ENCODE results near the gene RAB2B.

RAB2B gene

GRCh38 chr14:21476925-21477681, at the start of gene RAB2B, which contains the start of gene TOX4:
Gene RAB2B, minus strand, starts transcription at chr14:21476959. Its CDS starts 87 bp downstream, at chr14:21476872.
Gene TOX4, plus strand, starts transcription at chr14:21477195. Its CDS starts 84 bp downstream, at chr14:21477279.
- peak; percentile 98 for DNase-seq

GRCh38 chr14:21525962-21526671, 49.4 kb upstream of the RAB2B start, which contains the start of gene SALL2:
Gene SALL2, minus strand, starts transcription at chr14:21526346. Its CDS starts 219 bp downstream, at chr14:21526127.
- DNase-seq = peak; percentile 99

GRCh38 chr14:21525571-21525961, 48.8 kb upstream of the RAB2B start:
- peak; percentile 61 for DNase-seq

GRCh38 chr14:21524575-21525490, 48.1 kb upstream of the RAB2B start:
- DNase-seq = no peak

DNA sequence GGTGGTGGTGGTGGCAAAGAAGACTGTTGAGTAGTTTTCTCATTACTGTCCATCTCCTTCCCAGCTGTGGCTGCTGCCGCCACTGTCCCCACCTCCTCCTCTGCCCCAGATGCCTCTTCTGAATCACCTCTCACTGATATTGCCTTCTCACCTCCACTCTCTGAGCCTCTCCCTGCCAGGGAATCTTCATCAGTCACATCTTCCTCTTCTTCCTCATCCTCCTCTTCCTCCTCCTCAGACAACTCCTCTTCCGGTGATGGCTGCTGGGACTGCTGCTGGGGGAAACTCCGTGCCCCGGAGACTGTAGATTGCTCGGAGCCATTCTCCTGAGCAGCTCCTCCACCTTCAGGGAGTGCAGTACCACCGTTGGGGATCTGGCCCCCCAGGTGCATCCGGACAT, 46.4 kb upstream of the RAB2B start:
- DNase-seq = no peak

DNA sequence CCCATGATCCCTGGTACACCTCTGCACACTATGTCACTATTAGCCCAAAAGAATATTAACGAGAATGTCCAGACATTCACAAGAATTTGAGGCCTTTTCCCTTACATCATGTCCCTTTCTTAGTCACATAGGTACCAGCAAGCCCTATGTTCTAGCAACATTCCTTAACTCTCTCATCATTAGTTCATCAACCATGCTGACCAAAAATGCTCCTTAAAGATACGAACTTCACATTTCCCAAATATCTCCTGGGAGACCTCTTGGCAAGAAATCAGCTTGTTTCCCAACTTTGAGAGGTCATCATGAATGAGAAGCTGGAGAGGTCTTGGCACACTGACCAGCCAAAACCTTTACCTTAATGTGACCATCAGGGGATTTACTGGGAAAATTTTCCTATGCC, 44.7 kb upstream of the RAB2B start:
- DNase-seq = no peak

- DNase-seq = no peak
Observed at GRCh38 chr14:21520767-21521166, 44.0 kb upstream of the RAB2B start.

GRCh38 chr14:21518725-21519124, 42.0 kb upstream of the RAB2B start:
- DNase-seq = no peak

- DNase-seq = peak; percentile 8
Observed at GRCh38 chr14:21514341-21514740, 37.6 kb upstream of the RAB2B start.

DNA sequence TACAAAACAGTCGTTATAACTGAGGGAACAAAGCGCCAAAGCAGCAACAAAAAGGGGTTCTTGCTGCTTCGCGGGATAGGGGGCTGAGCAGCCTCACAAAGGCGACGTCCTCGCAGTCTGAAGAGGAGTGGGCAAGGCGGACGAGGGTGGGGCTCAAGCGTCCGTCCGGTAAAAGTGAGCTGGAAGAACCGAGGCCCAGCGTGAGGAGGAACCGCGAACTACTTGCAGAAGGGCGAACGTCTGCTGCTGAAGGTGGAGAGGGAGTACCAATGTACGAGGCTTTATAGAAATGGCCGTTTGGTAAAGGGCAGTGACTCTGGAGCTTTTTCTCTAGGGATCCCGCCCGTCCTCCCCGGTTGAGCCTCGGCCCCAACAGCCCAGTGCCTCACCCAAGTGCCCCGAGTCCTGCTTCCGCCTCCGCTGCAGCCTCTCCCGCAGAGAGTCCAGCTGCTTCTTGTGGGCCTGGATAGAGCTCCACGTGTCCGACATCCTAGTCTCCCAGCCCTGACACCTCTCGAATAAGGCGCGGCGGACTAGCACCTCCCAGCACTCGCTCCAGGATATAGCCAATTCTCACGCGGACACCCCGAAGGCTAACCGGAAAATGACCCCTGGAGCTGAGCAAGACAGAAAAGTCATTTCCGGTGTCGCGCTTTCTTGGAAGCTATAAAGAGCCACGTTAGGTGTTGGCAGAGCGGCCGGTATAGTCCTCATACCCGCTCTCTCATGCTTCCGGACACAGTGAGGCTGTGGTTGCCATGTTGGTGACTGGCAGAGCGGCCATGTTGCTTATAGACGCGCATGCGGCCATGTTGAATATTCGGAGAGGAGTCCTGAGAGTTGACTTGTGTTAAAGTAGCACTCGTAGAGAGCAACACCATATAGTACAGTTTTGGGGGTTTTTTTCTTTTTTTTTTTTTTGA, 34.2 kb upstream of the RAB2B start, which contains the start of gene METTL3:
Gene METTL3, minus strand, starts transcription at position 606 of the 923 bp plus-strand sequence. Its CDS starts 117 bp downstream, at position 489.
- peak; percentile 98 for DNase-seq

GRCh38 chr14:21509432-21510143, 32.8 kb upstream of the RAB2B start:
- no peak for DNase-seq

GRCh38 chr14:21506557-21506956, 29.8 kb upstream of the RAB2B start:
- no peak for DNase-seq

DNA sequence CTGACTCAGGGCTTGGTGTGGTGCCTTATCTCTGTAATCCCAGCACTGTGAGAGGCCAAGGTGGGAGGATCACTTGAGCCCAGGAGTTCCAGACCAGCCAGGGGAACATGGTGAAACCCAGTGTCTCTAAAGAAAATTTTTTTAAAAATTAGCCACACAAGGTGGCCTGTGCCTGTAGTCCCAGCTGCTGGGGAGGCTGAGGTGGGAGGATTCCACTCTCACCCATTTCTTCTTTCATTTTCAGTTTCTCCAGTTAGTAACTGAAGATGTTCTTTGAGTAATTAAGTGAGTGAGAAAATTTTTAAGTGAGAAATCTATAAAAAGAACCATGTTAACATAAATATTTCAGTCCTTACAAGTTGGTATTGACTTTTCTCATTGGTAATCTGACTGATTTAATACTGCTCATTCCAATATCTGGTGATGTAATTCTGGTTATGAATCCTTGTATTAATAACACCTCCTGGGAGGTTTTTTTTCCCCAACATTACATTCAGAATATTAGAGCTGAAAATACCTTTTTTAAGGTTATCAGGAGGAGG, 28.3 kb upstream of the RAB2B start:
- no peak for DNase-seq

DNA sequence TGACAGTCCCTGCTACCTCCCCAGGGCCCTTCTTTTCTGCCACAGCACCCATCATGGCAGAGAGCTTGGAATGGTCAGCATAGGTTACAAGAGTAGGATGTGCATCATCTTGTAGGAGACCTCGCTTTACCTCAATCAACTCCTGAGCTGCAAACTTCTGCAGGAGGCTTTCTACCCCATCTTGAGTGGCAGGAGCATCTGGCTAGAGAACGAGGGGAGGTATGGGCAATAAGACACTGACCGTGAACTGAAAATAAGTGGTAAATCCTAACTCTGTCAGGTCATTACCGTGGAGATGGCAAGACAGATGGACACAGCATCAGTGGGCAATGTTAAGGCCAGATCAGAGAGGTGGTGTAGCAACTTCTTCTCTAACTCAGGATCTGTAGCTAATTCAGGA, 26.6 kb upstream of the RAB2B start:
- no peak for DNase-seq

DNA sequence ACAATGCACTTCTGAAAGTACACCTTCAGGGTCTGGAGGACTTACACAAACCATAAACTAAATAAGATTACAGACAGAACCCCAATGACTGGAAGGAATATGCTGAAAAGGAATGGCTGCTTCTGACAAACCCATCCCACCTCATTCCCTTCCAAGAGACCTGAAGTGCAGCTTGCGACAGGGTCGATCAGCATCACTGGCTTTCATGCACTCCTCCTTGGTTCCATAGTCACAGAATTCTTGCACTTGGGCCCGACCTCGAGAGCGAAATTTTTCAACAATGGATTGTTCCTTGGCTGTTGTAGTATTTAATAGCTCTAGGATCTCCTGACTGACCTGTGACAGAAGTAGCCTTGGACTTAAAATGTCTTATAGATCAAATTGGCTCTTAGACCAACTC, 24.8 kb upstream of the RAB2B start:
- DNase-seq = no peak

GRCh38 chr14:21498540-21499526, 22.1 kb upstream of the RAB2B start:
- peak; percentile 63 for DNase-seq

- no peak for DNase-seq
Observed at GRCh38 chr14:21496453-21496852, 19.7 kb upstream of the RAB2B start.

DNA sequence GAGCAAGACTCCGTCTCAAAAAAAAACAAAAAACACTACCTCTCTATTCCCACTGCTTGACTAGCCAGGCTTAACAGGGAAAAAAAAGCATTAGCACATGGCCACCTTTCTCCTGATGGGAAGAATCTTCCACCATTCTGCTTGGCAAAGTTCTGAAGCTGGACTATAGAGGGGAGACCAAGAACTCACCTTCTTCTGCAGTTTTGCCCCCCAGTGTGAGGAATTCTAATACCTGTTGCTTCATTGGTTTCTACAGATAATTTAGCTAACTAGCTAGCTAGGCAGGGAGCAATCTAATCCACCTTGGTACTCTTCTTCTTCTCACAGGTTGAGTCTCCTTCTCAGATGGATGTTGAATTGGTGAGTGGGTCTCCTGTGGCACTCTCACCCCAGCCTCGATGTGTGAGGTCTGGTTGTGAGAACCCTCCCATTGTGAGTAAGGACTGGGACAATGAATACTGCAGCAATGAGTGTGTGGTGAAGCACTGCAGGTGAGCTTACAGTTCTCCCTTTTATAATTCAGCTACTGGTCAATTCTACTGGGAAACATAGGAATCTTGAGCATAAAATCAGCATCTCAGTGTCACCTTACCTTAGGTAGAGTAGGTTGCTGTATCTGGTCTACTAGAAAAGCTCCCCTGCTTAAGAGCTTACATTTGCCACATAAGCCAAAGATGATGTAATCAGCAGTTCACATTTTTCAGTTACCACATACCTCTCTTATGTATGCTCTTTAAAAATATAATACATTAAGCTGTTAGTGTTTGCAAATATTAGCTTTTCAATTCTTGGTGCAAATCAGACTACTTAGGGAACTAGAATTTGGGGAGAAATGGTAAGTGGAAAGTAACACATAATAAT, 18.4 kb upstream of the RAB2B start:
- DNase-seq = no peak

All from NCI-H146 (cell line).